Adipose tissue (tissue), 3 donors: ENCODE measurements around the gene INSIG1. TPM values are rescaled to one million over a fixed set of nuclear protein-coding genes. Genes with fewer than 3 reads are reported as not detected.

Experiments used
- H3K27ac ChIP-seq: one replicate; pipeline ENCODE4 v1.5.1; 2013; ENCODE audit warnings: low read depth, low read length
- WGBS, 3 donors: extraction: QIAGEN DNeasy Blood & Tissue Kit; methylation state at CpG; one replicate each; pipeline ENCODE4 v1.1.7; 2013; 5-methylcytosine and 5-hydroxymethylcytosine counted together
- polyA plus RNA-seq, 3 donors: library from polyadenylated mRNA; stranded (reverse); fragments of 200-250 nt; gene quantifications; one replicate each; pipeline ENCODE4 v1.2.3, GENCODE V29; 2013
- donor health status: healthy with polysubstance abuse.
- donor health status: Bipolar disorder and iron deficiency.
- donor health status: healthy.

INSIG1 gene
- polyA plus RNA-seq, 3 donors: 50.2 to 185 (median 61.0) TPM

GRCh38 chr7:155352753-155353115 is 55.1 kb downstream of the INSIG1 start:
- WGBS, 3 donors: 80 to 87% (median 86%) methylated on average over 5 of the region's 5 CpGs
- no peak overlapping the region for H3K27ac ChIP-seq

GRCh38 chr7:155353256-155353897 is 55.7 kb downstream of the INSIG1 start:
- WGBS, 3 donors: 47 to 59% (median 52%) methylated on average over 8 to 9 of the region's 9 CpGs
- no peak overlapping the region for H3K27ac ChIP-seq

DNA sequence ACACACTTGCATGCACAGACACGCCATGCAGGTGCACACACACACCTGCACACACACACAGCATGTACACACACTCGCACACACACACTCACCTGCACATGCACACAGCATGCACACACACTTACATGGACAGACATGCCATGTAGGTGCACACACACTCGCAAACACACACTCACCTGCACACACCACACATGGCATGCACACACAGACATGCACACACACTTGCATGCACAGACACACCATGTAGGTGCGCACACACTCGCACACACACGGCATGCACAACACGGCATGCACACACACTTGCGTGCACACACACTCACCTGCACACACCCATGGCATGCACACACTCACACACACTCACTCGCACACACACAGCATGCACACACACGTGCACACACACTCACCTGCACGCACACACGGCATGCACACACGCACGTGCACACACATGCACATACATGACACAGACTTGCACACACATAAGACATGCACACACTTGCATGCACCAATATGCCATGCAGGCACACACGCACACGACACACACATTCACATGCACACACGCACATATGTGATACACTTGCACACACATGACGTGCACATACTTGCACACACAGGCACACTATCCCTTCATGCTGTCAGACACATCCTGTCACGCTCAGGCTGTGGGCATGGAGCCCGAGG is 56.8 kb downstream of the INSIG1 start:
- no peak overlapping the region for H3K27ac ChIP-seq
- WGBS, 3 donors: 75 to 79% (median 77%) methylated on average over 20 of the region's 20 CpGs

DNA sequence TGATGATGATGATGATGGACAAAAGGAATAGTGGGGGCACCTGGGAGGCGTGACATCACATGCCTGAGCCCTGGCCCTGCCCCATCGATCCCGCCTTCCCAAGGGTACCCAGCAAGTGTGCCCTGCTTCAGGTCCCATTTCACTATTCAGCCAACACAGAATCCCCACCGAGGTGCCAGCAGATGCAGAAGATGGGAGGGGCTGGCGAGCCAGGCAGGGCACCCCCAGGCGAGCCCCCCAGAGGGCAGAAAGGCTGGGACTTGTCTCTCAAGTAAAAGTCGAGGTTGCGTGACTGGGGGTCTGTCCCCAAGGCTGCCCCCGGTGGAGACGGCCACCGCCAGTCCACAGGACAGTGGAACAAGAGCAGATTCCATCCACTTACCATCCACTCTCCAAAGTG is 57.5 kb downstream of the INSIG1 start:
- no peak overlapping the region for H3K27ac ChIP-seq
- 67 to 86% (median 84%) methylated on average over 11 of the region's 11 CpGs for WGBS, 3 donors

DNA sequence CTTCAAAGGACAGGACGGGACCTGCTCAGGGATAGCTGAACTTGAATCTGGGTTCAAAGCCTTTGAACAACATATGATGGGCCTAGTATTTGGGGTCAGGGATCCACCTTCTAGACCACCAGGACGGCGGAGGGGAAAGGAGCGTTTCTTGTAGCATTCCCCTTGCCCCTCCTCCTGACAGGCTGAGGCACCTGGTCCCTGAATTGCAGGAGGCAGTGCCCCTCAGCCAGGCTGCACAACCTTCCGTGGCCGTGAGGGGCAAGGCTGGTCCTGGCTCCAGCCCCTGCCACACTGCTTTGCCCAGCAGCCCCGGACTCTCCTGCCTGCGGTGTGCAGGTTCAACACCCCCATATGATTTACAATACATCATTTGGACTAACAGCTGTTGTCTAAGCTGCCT is 58.1 kb downstream of the INSIG1 start:
- 77 to 84% (median 78%) methylated on average over 8 of the region's 8 CpGs for WGBS, 3 donors
- H3K27ac ChIP-seq: no peak overlapping the region

DNA sequence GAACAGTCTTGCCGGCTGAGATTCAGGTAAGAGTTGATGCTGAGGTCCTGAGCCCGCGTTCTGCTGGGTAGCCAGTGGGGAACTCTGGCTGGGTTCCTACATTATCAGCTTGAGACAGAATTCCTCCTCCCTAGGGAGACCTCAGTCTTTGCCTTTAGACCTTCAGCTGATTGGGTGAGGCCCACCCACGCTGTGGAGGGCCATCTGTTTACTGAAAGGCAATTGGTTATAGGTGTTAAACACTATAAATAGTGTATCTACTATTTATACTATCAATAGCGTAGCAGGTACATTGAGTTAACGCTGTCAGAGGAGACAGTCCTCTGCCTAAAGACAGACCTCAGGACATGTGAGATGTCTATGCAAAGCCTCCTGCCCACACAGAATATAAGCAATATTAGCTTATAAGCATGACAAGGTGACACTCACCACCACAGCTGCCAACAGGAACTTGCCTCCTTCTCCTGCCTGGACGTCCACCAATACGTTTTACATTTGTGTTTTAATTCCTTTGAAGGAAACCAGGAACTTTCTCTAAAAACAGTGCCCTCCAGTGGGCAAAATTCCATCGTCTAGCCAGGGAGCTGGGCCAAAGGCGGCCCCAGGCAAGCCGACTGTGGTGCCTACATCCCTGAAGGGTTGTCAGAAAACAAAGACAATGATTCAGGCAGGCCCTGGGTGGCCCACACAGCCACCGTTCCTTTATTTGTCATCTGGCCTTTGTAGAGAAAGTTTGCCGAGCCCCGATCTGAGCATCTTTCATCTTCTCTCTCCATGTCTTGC is 58.8 kb downstream of the INSIG1 start:
- no peak overlapping the region for H3K27ac ChIP-seq
- WGBS, 3 donors: 35 to 46% (median 42%) methylated on average over 14 of the region's 14 CpGs

- WGBS, 3 donors: 32 to 53% (median 37%) methylated on average over 14 of the region's 14 CpGs
- no peak overlapping the region for H3K27ac ChIP-seq
Measured at GRCh38 chr7:155357573-155358041, 59.9 kb downstream of the INSIG1 start.

GRCh38 chr7:155358066-155358947 is 60.6 kb downstream of the INSIG1 start:
- H3K27ac ChIP-seq: no peak overlapping the region
- 40 to 52% (median 51%) methylated on average over 39 to 40 of the region's 40 CpGs for WGBS, 3 donors

- no peak overlapping the region for H3K27ac ChIP-seq
- WGBS, 3 donors: 53 to 60% (median 58%) methylated on average over 16 of the region's 16 CpGs
Measured at GRCh38 chr7:155358948-155359712, 61.5 kb downstream of the INSIG1 start.

Other genes starting within 250 kb of the INSIG1 start
- gene HTR5A, start 227.6 kb upstream of the INSIG1 start, polyA plus RNA-seq: not detected
- gene EN2, start 160.3 kb downstream of the INSIG1 start, polyA plus RNA-seq: under 1 TPM in 2 of 3 donors, not detected in 1; 0.04 to 0.05 TPM
- not detected for gene CNPY1, start 248.7 kb downstream of the INSIG1 start, polyA plus RNA-seq